Calu3 (cell line): ENCODE results near the gene MTR. TPM values are rescaled to one million over a fixed set of nuclear protein-coding genes. Genes with fewer than 3 reads are reported as not detected.

ENCODE experiments used
- BruUV-seq: library from RNA; stranded (reverse); fragments of 400-500 nt; replicated peaks from 2 replicates; lab custom pipeline; 2021; lab: Mats Ljungman, UMichigan
- CTCF ChIA-PET: fragments of 300-600 bp; sonication (Branson Sonifier 250); formaldehyde crosslinking; loops from one replicate; lab custom pipeline; 2022; ENCODE audit warnings: antibody characterized with exemption; lab: Charles Lee
- DNase-seq: peaks from one replicate; pipeline ENCODE4 v3.0.0; 2022
- H3K27ac Mint-ChIP-seq: one replicate; pipeline ENCODE4 v1.8.0; 2022; ENCODE audit warnings: mixed read lengths; ENCODE audit not compliant: unreplicated experiment
- H3K27me3 Mint-ChIP-seq: one replicate; pipeline ENCODE4 v1.8.0; 2022; ENCODE audit warnings: mixed read lengths; ENCODE audit not compliant: unreplicated experiment
- H3K36me3 Mint-ChIP-seq: one replicate; pipeline ENCODE4 v1.8.0; 2022; ENCODE audit warnings: mild to moderate bottlenecking, moderate library complexity, mixed read lengths; ENCODE audit not compliant: insufficient read depth, unreplicated experiment
- H3K4me1 Mint-ChIP-seq: one replicate; pipeline ENCODE4 v1.8.0; 2022; ENCODE audit warnings: mild to moderate bottlenecking, low read depth, mixed read lengths; ENCODE audit not compliant: unreplicated experiment
- H3K4me3 Mint-ChIP-seq: one replicate; pipeline ENCODE4 v1.8.0; 2022; ENCODE audit warnings: mild to moderate bottlenecking, low read depth, moderate library complexity, mixed read lengths; ENCODE audit not compliant: unreplicated experiment
- H3K9me3 Mint-ChIP-seq: one replicate; pipeline ENCODE4 v1.8.0; 2022; ENCODE audit warnings: low read depth, mixed read lengths; ENCODE audit not compliant: unreplicated experiment
- CTCF ChIP-seq: fragments of 200-600 bp; IDR thresholded peaks from one replicate; pipeline ENCODE4 v1.8.0; 2022; ENCODE audit warnings: antibody characterized with exemption; ENCODE audit not compliant: unreplicated experiment
- intact Hi-C: fragments of 100-400 bp; cut with micrococcal nuclease; formaldehyde crosslinking; loops from one replicate; pipeline ENCODE4 v1.10.0; 2022; ENCODE audit not compliant: unreplicated experiment
- total RNA-seq: library from RNA; stranded (reverse); gene quantifications from 2 replicates; pipeline ENCODE4 v1.2.3, GENCODE V29; 2022

MTR gene
- total RNA-seq, 1 experiment from 2014 or later, result 37.0 TPM

- intact Hi-C loops, result no loop called here
- BruUV-seq, result no TSS peak
- no peak overlapping the region for H3K27ac Mint-ChIP-seq
- H3K27me3 Mint-ChIP-seq, result no peaks in the 10 kb centered on the region
- no peaks in the 10 kb centered on the region for H3K4me1 Mint-ChIP-seq
- no peak overlapping the region for H3K4me3 Mint-ChIP-seq
- TF ChIP-seq CTCF, result no peak
- no peak for DNase-seq
- H3K9me3 Mint-ChIP-seq, result no peaks in the 10 kb centered on the region
- CTCF ChIA-PET, result no interaction called here
- H3K36me3 Mint-ChIP-seq, result peaks cover 18% of the 10 kb centered on the region
Observed at GRCh38 chr1:236837115-236837514, 42.0 kb downstream of the MTR start.

GRCh38 chr1:236837897-236838296 is 42.8 kb downstream of the MTR start:
- BruUV-seq, result no TSS peak
- DNase-seq, result no peak
- intact Hi-C loops, result no loop called here
- H3K36me3 Mint-ChIP-seq, result peaks cover 16% of the 10 kb centered on the region
- no peak overlapping the region for H3K4me3 Mint-ChIP-seq
- H3K4me1 Mint-ChIP-seq, result no peaks in the 10 kb centered on the region
- no peak overlapping the region for H3K27ac Mint-ChIP-seq
- H3K27me3 Mint-ChIP-seq, result no peaks in the 10 kb centered on the region
- no peak for TF ChIP-seq CTCF
- no peaks in the 10 kb centered on the region for H3K9me3 Mint-ChIP-seq
- CTCF ChIA-PET, result no interaction called here

GRCh38 chr1:236841341-236841740 is 46.2 kb downstream of the MTR start:
- intact Hi-C loops, result no loop called here
- no peaks in the 10 kb centered on the region for H3K4me1 Mint-ChIP-seq
- peaks cover 5% of the 10 kb centered on the region for H3K36me3 Mint-ChIP-seq
- no peak overlapping the region for H3K4me3 Mint-ChIP-seq
- no peaks in the 10 kb centered on the region for H3K27me3 Mint-ChIP-seq
- H3K9me3 Mint-ChIP-seq, result no peaks in the 10 kb centered on the region
- no TSS peak for BruUV-seq
- no peak overlapping the region for H3K27ac Mint-ChIP-seq
- CTCF ChIA-PET, result interaction anchor here (0.6 kb wide), 1 partner anchor 87 kb away, joined by 9 read pairs; no protein-coding TSS in a partner anchor
- no peak for DNase-seq
- no peak for TF ChIP-seq CTCF

- CTCF ChIA-PET, result no interaction called here
- Mint-ChIP-seq H3K27me3 (no peaks in the 10 kb centered on the region), H3K4me3 (no peak overlapping the region), H3K4me1 (no peaks in the 10 kb centered on the region), H3K27ac (no peak overlapping the region), H3K9me3 (no peaks in the 10 kb centered on the region), H3K36me3 (peaks cover 11% of the 10 kb centered on the region)
- no peak for DNase-seq
- TF ChIP-seq CTCF, result no peak
- intact Hi-C loops, result no loop called here
- no TSS peak for BruUV-seq
Observed at GRCh38 chr1:236844499-236845271, 49.6 kb downstream of the MTR start.
